Ishikawa (cell line): ENCODE measurements around the gene NAGS.

ENCODE experiments used
- CEBPB ChIP-seq: IDR thresholded peaks from 2 replicates; pipeline ENCODE4 v1.6.1; 2012
- CREB1 ChIP-seq: IDR thresholded peaks from 2 replicates; pipeline ENCODE4 v1.6.1; 2012; ENCODE audit warnings: low read depth
- EGR1 ChIP-seq: IDR thresholded peaks from 2 replicates; pipeline ENCODE4 v1.6.1; 2012
- EP300 ChIP-seq: IDR thresholded peaks from 2 replicates; pipeline ENCODE4 v1.6.1; 2012; ENCODE audit warnings: borderline replicate concordance
- FOXM1 ChIP-seq: IDR thresholded peaks from 2 replicates; pipeline ENCODE4 v1.6.1; 2012; ENCODE audit warnings: low read depth, borderline replicate concordance
- NFIC ChIP-seq: IDR thresholded peaks from 2 replicates; pipeline ENCODE4 v1.6.1; 2012
- TAF1 ChIP-seq: IDR thresholded peaks from 2 replicates; pipeline ENCODE4 v1.6.1; 2012; ENCODE audit warnings: low read depth, mild to moderate bottlenecking
- TCF12 ChIP-seq: IDR thresholded peaks from 2 replicates; pipeline ENCODE4 v1.6.1; 2012; ENCODE audit warnings: low read depth
- TEAD4 ChIP-seq: IDR thresholded peaks from 2 replicates; pipeline ENCODE4 v1.6.1; 2012
- YY1 ChIP-seq: IDR thresholded peaks from 2 replicates; pipeline ENCODE4 v1.6.1; 2012; ENCODE audit warnings: low read depth
- ZBTB7A ChIP-seq: IDR thresholded peaks from 2 replicates; pipeline ENCODE4 v1.6.1; 2012; ENCODE audit warnings: low read depth
- TF ChIP-seq, protein P1 (sequence below): IDR thresholded peaks from 2 replicates; pipeline ENCODE4 v1.6.1; 2012
- TF ChIP-seq, protein P2 (sequence below): IDR thresholded peaks from 2 replicates; pipeline ENCODE4 v1.6.1; 2012
- TF ChIP-seq, protein P3 (sequence below): IDR thresholded peaks from 2 replicates; pipeline ENCODE4 v1.6.1; 2012; ENCODE audit warnings: low read depth, mild to moderate bottlenecking

Gene NAGS

DNA sequence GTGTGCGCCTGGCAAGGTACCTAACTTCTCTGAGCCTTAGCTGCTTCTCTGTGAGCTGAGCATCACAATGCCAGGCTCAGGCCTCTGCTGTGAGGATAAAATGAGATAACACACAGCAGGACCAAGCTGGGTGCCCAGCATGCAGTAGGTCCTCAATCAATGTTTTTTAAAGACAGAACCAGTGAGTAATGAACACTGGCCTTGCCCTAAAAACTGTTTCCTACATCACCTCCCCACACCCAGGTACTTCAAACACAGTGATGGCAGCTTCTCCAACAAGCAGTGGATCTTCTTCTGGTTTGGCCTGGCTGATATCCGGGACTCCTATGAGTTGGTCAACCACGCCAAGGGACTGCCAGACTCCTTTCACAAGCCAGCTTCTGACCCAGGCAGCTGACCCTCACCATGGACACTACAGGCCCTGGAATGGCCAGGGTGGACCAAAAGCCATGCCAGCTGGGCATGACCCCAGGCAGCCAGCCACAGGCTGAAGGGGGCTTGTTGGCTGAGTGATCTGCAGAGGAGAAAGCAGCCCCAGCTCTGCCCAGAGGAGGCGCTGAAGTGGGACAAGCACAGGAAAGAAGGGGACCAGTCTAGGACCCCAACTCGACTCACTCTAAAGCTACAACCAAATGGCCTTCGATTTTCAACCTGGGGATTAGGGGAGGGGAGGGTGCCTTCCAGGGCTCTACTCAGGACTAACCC lies 3.9 kb downstream of the NAGS start:
- TF ChIP-seq, protein P1, sequence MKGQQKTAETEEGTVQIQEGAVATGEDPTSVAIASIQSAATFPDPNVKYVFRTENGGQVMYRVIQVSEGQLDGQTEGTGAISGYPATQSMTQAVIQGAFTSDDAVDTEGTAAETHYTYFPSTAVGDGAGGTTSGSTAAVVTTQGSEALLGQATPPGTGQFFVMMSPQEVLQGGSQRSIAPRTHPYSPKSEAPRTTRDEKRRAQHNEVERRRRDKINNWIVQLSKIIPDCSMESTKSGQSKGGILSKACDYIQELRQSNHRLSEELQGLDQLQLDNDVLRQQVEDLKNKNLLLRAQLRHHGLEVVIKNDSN = no peak
- no peak for TF ChIP-seq NFIC
- no peak for TF ChIP-seq CEBPB
- no peak for TF ChIP-seq TEAD4
- TF ChIP-seq TCF12 = no peak
- no peak for TF ChIP-seq FOXM1
- TF ChIP-seq EP300 = no peak
- TF ChIP-seq TAF1 = no peak
- TF ChIP-seq ZBTB7A = no peak

DNA sequence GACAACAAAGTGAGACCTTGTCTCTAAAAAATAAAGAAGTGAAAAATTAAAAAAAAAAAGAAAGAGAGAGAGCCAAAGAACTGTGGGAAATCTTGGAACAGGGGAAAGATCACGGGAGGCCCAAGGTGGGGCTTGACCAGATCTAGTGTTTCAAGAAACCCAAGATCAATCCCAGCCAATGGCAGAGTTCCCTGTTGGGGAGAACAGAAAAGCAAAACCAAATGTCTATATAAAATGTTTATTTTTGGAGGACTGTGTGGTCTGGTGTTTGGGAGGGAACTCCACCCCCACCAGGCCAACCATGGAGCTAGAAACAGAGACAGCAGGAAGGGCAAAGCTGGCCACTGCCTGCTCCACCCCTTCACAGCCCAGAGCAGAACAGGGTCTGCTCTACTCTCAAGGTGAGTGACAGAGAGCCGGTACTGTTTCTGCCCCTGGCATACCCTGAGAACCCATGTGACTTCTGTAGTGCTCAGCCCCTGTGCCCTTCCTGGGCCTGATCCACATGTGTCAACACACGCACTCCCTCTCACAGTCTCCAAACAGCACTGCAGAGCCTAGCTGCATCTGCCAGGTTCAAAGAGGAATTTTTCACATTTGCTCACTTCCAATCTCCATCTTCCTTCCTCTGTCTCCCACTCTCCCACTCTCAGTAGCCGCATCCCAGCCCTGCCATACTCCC lies 6.7 kb downstream of the NAGS start:
- TF ChIP-seq TCF12 = no peak
- no peak for TF ChIP-seq ZBTB7A
- no peak for TF ChIP-seq NFIC
- TF ChIP-seq CREB1 = no peak
- no peak for TF ChIP-seq EGR1
- TF ChIP-seq TEAD4 = no peak
- TF ChIP-seq, protein P2, sequence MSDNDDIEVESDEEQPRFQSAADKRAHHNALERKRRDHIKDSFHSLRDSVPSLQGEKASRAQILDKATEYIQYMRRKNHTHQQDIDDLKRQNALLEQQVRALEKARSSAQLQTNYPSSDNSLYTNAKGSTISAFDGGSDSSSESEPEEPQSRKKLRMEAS = no peak

DNA sequence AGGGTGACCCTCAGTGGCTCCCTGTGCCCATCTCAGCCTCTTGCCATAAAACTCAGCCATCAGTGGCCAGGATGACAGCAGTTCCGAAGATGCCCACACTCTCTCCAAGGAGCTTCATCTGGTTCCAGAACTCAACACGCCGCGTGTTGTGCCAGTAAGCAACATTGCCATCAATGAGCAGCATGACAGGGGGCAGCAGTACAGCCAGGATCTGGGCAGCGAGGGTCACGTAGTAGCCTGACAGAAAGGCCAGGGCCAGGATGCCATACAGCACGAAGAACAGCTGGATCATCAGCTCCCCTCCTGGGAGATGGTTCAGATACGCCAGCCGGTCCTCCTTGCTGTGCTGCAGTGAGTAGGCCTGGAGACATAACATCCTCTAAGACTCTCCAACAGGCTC lies 7.5 kb downstream of the NAGS start:
- TF ChIP-seq, protein P1 = no peak
- TF ChIP-seq, protein P3, sequence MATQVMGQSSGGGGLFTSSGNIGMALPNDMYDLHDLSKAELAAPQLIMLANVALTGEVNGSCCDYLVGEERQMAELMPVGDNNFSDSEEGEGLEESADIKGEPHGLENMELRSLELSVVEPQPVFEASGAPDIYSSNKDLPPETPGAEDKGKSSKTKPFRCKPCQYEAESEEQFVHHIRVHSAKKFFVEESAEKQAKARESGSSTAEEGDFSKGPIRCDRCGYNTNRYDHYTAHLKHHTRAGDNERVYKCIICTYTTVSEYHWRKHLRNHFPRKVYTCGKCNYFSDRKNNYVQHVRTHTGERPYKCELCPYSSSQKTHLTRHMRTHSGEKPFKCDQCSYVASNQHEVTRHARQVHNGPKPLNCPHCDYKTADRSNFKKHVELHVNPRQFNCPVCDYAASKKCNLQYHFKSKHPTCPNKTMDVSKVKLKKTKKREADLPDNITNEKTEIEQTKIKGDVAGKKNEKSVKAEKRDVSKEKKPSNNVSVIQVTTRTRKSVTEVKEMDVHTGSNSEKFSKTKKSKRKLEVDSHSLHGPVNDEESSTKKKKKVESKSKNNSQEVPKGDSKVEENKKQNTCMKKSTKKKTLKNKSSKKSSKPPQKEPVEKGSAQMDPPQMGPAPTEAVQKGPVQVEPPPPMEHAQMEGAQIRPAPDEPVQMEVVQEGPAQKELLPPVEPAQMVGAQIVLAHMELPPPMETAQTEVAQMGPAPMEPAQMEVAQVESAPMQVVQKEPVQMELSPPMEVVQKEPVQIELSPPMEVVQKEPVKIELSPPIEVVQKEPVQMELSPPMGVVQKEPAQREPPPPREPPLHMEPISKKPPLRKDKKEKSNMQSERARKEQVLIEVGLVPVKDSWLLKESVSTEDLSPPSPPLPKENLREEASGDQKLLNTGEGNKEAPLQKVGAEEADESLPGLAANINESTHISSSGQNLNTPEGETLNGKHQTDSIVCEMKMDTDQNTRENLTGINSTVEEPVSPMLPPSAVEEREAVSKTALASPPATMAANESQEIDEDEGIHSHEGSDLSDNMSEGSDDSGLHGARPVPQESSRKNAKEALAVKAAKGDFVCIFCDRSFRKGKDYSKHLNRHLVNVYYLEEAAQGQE = no peak

DNA sequence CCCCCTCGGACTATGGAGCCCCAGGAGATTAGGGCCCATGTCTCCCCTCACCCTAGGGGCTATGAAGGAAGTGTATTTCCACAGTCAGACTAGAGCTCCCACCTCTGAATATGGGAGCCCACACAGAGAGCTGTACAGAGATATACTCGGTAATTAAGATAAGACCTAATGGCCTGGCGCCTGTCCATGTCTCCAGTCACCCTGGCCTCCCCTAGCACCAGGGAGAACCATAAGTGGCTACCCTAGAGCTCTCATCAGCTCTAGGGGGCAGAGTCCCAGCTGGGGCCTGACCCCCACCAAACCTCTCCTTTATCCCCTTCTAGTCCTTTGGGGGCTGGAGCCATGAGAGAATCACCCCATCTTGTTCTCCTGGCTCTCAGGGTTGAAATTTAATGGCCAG lies 8.0 kb downstream of the NAGS start:
- TF ChIP-seq NFIC (no peak), YY1 (no peak), TEAD4 (no peak), EGR1 (no peak)
- TF ChIP-seq, protein P2 = no peak
- TF ChIP-seq, protein P3 = no peak

DNA sequence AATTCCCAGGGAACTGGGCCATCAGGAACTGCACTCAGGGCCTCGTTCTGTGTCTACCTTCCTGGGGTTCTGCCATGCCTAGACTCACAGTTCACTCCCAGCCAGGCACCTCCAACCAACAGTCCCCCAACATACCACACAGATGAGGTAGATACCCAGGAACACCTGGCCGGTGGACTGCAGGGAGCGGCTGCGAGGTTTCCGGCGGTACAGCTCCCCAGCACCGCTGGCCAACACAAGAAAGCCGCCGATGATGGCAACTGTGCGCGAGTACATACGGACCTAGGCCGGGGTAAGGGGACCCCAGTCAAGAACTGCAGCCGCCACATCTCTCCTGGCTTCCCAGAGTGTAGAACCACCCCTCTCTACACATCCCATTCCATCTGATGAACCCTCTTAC lies 8.5 kb downstream of the NAGS start:
- TF ChIP-seq FOXM1 (no peak), TAF1 (no peak), EGR1 (no peak), CEBPB (no peak)
- TF ChIP-seq, protein P1 = no peak

DNA sequence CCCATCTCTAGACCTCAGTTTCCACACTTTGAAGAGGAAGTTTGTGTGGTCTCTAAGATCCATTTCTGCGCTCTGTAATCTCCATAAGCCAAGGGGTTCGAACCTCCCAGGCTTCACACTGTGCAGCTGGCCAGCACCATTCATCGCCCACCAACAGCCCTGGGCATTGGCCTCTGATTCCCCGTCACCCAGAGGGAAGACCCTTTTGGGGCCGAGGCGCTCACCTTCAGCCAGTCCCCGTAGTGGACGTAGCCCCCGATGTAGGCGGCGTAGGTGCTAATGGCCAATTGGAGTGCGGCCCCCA lies 9.7 kb downstream of the NAGS start:
- TF ChIP-seq TCF12 (no peak), EGR1 (no peak), TAF1 (no peak), CEBPB (no peak), EP300 (no peak), ZBTB7A (no peak), NFIC (no peak), FOXM1 (no peak), CREB1 (no peak)
- TF ChIP-seq, protein P3 = no peak
- TF ChIP-seq, protein P1 = no peak
